GM21515 (cell line): Measurements from ENCODE around the gene MYO9B.
"Not testable (repeated sequence)": the region's sequence is repeated elsewhere in the genome, so short reads cannot be mapped to it uniquely, and the experiment has no call there.

Source experiments
- ATAC-seq: cut with Tn5 transposase; IDR thresholded peaks from one replicate; pipeline ENCODE4 v1.9.1; 2021; ENCODE audit not compliant: unreplicated experiment

Gene MYO9B

GRCh38 chr19:17086834-17087233, 11.3 kb downstream of the MYO9B start:
- ATAC-seq, result no peak

- ATAC-seq, result no peak
Measured at GRCh38 chr19:17088552-17088951, 13.0 kb downstream of the MYO9B start.

- no peak for ATAC-seq
Measured at GRCh38 chr19:17090583-17090982, 15.0 kb downstream of the MYO9B start.

DNA sequence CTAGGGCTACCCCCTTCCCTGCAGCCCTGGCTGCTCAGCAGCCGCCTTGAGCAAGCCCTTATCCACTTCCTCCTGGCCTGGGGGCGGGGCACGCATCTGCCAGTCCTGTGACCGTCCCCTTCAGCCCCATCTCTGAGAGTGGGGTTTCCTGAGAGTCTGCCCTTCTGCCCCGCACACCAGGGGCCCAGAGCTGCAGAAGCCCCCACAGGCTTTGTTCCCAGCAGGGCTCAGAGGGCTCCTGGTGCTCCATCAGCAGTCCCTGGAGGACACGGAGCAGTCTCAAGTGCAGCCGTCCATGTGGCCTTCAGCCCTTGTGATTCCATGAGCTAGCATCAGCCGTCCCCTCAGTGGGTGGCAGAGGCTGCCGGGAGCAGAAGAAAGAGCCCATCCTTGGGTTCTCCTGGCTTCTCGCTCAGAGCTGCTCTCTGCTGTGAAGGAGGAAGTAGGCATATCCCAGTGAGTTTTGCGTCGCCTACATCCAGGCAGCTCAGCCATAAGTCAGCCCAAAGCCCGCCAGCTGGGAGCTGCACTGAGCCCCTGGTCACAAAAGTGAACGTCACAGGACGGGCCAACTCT, 16.3 kb downstream of the MYO9B start:
- ATAC-seq, result no peak

DNA sequence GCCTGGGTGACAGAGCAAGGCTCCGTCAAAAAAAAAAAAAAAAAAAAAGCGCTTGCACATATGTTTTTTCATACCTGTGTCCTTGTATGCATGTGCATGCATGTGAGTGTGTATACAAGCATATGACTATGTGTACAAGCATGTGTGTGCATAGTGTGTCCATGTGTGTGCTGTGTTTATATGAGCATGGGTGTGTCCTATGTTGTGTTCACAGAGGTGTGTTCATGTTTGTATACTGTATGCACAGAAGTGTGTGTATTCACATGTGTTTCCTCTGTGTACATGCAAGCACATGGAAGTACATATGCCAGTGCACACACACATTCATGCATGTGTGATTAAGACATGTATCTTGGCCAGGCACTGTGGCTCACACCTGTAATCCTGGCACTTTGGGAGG, 17.1 kb downstream of the MYO9B start:
- ATAC-seq, result no peak

DNA sequence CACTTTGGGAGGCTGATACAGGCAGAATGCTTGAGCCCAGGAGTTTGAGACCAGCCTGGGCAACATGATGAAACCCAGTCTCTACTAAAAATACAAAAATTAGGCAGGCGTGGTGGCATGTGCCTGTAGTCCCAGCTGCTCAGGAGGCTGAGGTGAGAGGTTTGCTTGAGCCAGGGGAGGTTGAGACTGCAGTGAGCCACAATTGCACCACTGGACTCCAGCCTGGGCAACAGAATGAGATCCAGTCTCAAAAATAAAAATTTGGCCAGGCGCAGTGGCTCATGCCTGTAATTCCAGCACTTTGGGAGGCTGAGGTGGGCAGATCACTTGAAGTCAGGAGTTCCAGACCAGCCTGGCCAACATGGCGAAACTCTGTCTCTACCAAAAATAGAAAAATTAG, 19.1 kb downstream of the MYO9B start:
- ATAC-seq, result not testable (repeated sequence)

GRCh38 chr19:17095141-17095919, 19.8 kb downstream of the MYO9B start:
- ATAC-seq, result no peak

GRCh38 chr19:17097593-17098126, 22.1 kb downstream of the MYO9B start:
- ATAC-seq, result no peak

- no peak for ATAC-seq
Measured at GRCh38 chr19:17098326-17098725, 22.7 kb downstream of the MYO9B start.

GRCh38 chr19:17101686-17102628, 26.4 kb downstream of the MYO9B start:
- no peak for ATAC-seq

DNA sequence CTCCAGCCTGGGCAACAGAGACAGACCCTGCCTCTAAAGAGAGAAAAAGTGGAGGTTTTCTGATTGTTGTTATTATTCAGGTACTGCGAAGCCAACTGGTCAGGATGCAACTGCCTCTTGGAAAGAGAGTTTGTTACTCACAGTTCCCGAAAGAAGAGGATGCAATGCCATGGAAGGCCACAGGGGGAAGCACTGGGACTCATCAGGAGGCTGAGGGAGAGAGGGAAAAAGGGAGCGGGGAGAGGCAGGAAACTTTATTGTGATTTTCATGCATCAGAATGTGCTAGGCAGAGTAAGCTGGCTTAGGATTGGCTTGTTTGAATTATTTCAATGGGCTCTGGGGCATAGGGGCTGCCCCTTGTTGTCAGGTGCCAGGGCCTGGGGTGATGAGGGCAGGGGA, 27.6 kb downstream of the MYO9B start:
- ATAC-seq, result no peak

GRCh38 chr19:17104679-17105078, 29.1 kb downstream of the MYO9B start:
- no peak for ATAC-seq

GRCh38 chr19:17105556-17105955, 30.0 kb downstream of the MYO9B start:
- ATAC-seq, result no peak

DNA sequence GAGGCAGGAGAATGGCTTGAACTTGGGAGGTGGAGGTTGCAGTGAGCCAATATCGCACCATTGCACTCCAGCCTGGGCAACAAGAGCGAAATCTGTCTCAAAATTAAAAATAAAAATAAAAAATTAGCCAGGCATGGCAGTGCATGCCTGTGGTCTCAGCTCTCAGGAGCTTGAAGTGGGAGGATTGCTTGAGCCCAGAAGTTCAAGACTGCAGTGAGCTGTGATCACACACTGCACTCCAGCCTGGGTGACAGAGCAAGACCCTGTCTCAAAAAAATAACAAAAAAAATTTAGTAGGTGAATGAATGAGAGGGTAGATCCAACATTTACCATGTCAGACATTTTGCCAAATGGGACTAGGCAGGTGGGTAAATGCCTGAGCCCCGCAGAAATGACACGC, 31.4 kb downstream of the MYO9B start:
- not testable (repeated sequence) for ATAC-seq

- ATAC-seq, result no peak
Measured at GRCh38 chr19:17107546-17108452, 32.2 kb downstream of the MYO9B start.

DNA sequence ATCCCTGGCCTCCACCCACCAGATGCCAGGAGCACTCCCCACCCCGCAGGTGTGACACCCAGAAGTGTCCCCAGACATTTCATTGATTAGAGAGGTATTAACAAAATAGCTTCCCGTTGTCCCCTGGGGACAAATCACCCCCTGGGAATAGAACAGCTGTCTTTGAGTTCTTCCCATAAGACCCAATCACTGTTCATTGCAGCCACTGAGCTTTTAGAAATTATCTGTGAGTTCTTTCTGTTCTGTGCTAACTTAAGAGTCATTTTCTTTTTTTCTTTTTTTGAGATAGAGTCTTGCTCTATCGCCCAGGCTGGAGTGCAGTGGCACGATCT, 32.8 kb downstream of the MYO9B start:
- ATAC-seq, result no peak

GRCh38 chr19:17109300-17109699, 33.7 kb downstream of the MYO9B start:
- no peak for ATAC-seq

GRCh38 chr19:17109962-17110598, 34.5 kb downstream of the MYO9B start:
- no peak for ATAC-seq

GRCh38 chr19:17110599-17110966, 35.0 kb downstream of the MYO9B start:
- no peak for ATAC-seq

- no peak for ATAC-seq
Measured at GRCh38 chr19:17111766-17112165, 36.2 kb downstream of the MYO9B start.
